Osteoblast (primary cell): ENCODE results near the gene ACTL7B. TPM values are rescaled to one million over a fixed set of nuclear protein-coding genes. Genes with fewer than 3 reads are reported as not detected.
A peak's percentile ranks its signal among the peaks of the same experiment; 100 is the strongest.

Source experiments
- DNase-seq: peaks from one replicate; pipeline ENCODE4 v3.0.0; 2011; ENCODE audit warnings: low spot score, mixed read lengths; ENCODE audit not compliant: insufficient read length; ENCODE audit errors: missing footprints
- H2AFZ ChIP-seq: 2 replicates; pipeline ENCODE4 v1.6.0; 2011; ENCODE audit warnings: mild to moderate bottlenecking, low read length
- H3K27ac ChIP-seq: 2 replicates; pipeline ENCODE4 v1.5.1; 2011; ENCODE audit warnings: mild to moderate bottlenecking, low read depth, low read length, moderate library complexity
- H3K27me3 ChIP-seq: 2 replicates; pipeline ENCODE4 v1.6.0; 2012; ENCODE audit warnings: mild to moderate bottlenecking, control low read depth, inconsistent platforms, low read length, moderate library complexity; ENCODE audit not compliant: insufficient read depth
- H3K36me3 ChIP-seq: 2 replicates; pipeline ENCODE4 v1.5.1; 2011; ENCODE audit warnings: mild to moderate bottlenecking, low read length, control low read depth, moderate library complexity; ENCODE audit not compliant: insufficient read depth
- H3K4me1 ChIP-seq: 2 replicates; pipeline ENCODE4 v1.5.1; 2011; ENCODE audit warnings: mild to moderate bottlenecking, low read length, control low read depth, moderate library complexity; ENCODE audit not compliant: insufficient read depth
- H3K4me2 ChIP-seq: 2 replicates; pipeline ENCODE4 v1.6.0; 2011; ENCODE audit warnings: mild to moderate bottlenecking, low read length; ENCODE audit not compliant: insufficient read depth
- H3K4me3 ChIP-seq: fragments of 200-600 bp; sonication (generic); 3 replicates; pipeline ENCODE4 v1.5.1; 2012; ENCODE audit warnings: mild to moderate bottlenecking, low read length, inconsistent platforms; ENCODE audit not compliant: insufficient read depth
- H3K79me2 ChIP-seq: 2 replicates; pipeline ENCODE4 v1.6.0; 2012; ENCODE audit warnings: mild to moderate bottlenecking, low read length, control low read depth, inconsistent platforms; ENCODE audit not compliant: insufficient read depth
- H3K9me3 ChIP-seq: 2 replicates; pipeline ENCODE4 v1.5.1; 2011; ENCODE audit warnings: low read depth, low read length, control low read depth
- H4K20me1 ChIP-seq: 2 replicates; pipeline ENCODE4 v1.6.0; 2012; ENCODE audit warnings: mild to moderate bottlenecking, low read length, control low read depth; ENCODE audit not compliant: insufficient read depth
- CTCF ChIP-seq: IDR thresholded peaks from 2 replicates; pipeline ENCODE4 v1.5.1; 2011; ENCODE audit warnings: mild to moderate bottlenecking, low read depth, low read length, moderate library complexity; ENCODE audit errors: extremely low read depth
- total RNA-seq: library from RNA; depleted of rRNA; stranded (reverse); fragments of >200 nt; gene quantifications from 2 replicates; pipeline ENCODE4 v1.2.3, GENCODE V29; 2012

Gene ACTL7B
- total RNA-seq, 1 donor = not detected

- H3K4me3 ChIP-seq = no peak overlapping the region
- no peak for DNase-seq
- H4K20me1 ChIP-seq = no peaks in the 10 kb centered on the region
- no peaks in the 10 kb centered on the region for H3K9me3 ChIP-seq
- peaks cover 7% of the 10 kb centered on the region for H3K4me1 ChIP-seq
- no peak overlapping the region for H3K4me2 ChIP-seq
- H3K27me3 ChIP-seq = peaks cover 9% of the 10 kb centered on the region
- H3K36me3 ChIP-seq = no peaks in the 10 kb centered on the region
- H2AFZ ChIP-seq = no peak overlapping the region
- H3K79me2 ChIP-seq = no peaks in the 10 kb centered on the region
- TF ChIP-seq CTCF = no peak
- H3K27ac ChIP-seq = no peak overlapping the region
Observed at GRCh38 chr9:108830272-108830671, 25.5 kb downstream of the ACTL7B start.

GRCh38 chr9:108823829-108824228 lies 32.0 kb downstream of the ACTL7B start:
- Histone ChIP-seq H3K27me3 (peaks cover 9% of the 10 kb centered on the region), H3K4me1 (no peaks in the 10 kb centered on the region), H3K27ac (no peak overlapping the region), H3K4me2 (no peak overlapping the region), H3K36me3 (no peaks in the 10 kb centered on the region), H2AFZ (no peak overlapping the region), H4K20me1 (no peaks in the 10 kb centered on the region), H3K9me3 (no peaks in the 10 kb centered on the region), H3K79me2 (no peaks in the 10 kb centered on the region), H3K4me3 (no peak overlapping the region)
- no peak for TF ChIP-seq CTCF
- no peak for DNase-seq

- Histone ChIP-seq H4K20me1 (no peaks in the 10 kb centered on the region), H3K9me3 (no peaks in the 10 kb centered on the region), H3K27ac (no peak overlapping the region), H3K4me3 (peak overlapping the region; percentile 20), H3K36me3 (no peaks in the 10 kb centered on the region), H3K4me2 (peak overlapping the region; percentile 60), H2AFZ (peak overlapping the region; percentile 72), H3K79me2 (no peaks in the 10 kb centered on the region), H3K4me1 (peaks cover 2% of the 10 kb centered on the region), H3K27me3 (no peaks in the 10 kb centered on the region)
- TF ChIP-seq CTCF = no peak
- DNase-seq = no peak
Observed at GRCh38 chr9:108816037-108816436, 39.7 kb downstream of the ACTL7B start.

GRCh38 chr9:108815156-108815555 lies 40.6 kb downstream of the ACTL7B start:
- H3K27ac ChIP-seq = no peak overlapping the region
- TF ChIP-seq CTCF = no peak
- H3K36me3 ChIP-seq = no peaks in the 10 kb centered on the region
- H3K27me3 ChIP-seq = peaks cover 2% of the 10 kb centered on the region
- H3K79me2 ChIP-seq = no peaks in the 10 kb centered on the region
- H3K9me3 ChIP-seq = no peaks in the 10 kb centered on the region
- no peak overlapping the region for H3K4me3 ChIP-seq
- no peak for DNase-seq
- H3K4me2 ChIP-seq = no peak overlapping the region
- H4K20me1 ChIP-seq = no peaks in the 10 kb centered on the region
- H2AFZ ChIP-seq = no peak overlapping the region
- peaks cover 2% of the 10 kb centered on the region for H3K4me1 ChIP-seq
